ENCODE results near the gene FCMR.

DNA sequence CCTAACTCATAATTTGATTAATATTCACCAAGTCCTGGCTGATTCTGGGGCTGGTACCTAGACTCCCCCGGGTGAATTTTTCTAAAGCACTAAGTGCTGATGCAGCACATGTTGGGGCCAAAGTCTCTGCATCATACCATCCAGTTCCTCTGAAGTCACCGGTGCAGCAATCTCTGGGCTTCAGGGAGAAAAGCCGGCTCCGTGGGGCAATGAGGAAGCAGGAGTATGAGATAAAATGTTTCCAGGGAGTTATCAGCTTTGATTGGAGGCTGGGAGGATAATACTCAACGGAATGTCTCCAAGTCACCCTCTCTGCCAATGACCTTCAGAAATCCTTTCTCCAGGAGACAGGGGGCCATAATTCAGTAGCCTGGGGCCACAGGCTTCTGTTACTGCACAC, 47.3 kb upstream of the FCMR start:
- no peak for TF ChIP-seq POLR2A (IDR thresholded peaks at IDR 0.05)
- TF ChIP-seq, protein P1, sequence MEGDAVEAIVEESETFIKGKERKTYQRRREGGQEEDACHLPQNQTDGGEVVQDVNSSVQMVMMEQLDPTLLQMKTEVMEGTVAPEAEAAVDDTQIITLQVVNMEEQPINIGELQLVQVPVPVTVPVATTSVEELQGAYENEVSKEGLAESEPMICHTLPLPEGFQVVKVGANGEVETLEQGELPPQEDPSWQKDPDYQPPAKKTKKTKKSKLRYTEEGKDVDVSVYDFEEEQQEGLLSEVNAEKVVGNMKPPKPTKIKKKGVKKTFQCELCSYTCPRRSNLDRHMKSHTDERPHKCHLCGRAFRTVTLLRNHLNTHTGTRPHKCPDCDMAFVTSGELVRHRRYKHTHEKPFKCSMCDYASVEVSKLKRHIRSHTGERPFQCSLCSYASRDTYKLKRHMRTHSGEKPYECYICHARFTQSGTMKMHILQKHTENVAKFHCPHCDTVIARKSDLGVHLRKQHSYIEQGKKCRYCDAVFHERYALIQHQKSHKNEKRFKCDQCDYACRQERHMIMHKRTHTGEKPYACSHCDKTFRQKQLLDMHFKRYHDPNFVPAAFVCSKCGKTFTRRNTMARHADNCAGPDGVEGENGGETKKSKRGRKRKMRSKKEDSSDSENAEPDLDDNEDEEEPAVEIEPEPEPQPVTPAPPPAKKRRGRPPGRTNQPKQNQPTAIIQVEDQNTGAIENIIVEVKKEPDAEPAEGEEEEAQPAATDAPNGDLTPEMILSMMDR (IDR thresholded peaks at IDR 0.05) = no peak

All from thyroid gland (tissue), 4 donors.